ENCODE measurements around the gene AP4B1. TPM values are rescaled to one million over a fixed set of nuclear protein-coding genes. Genes with fewer than 3 reads are reported as not detected.

Gene AP4B1
- total and polyA plus RNA-seq, 9 of the 15 experiments (the other 6 are each of a cell fraction or from before 2014, with no cell fraction given): 15.8 to 36.5 (median 24.6) TPM

GRCh38 chr1:113931451-113931851, 26.9 kb upstream of the AP4B1 start (continued):
- peak; percentile 29; the same call in 1 of the 2 replicates for TF ChIP-seq CBFA2T3 (IDR thresholded peaks at IDR 0.05)
- TF ChIP-seq MECOM (CRISPR knock-in tag; IDR thresholded peaks at IDR 0.05): no peak
- no peak for TF ChIP-seq RBM39 (optimal IDR thresholded peaks at IDR 0.05; ENCODE audit: low read depth, low read length)
- TF ChIP-seq SMARCA4 (IDR thresholded peaks at IDR 0.05): peak; percentile 18; the same call in 1 of the 2 replicates
- peak; percentile 80 for TF ChIP-seq SMARCB1 (IDR thresholded peaks at IDR 0.05; ENCODE audit: insufficient read length, low read depth)
- TF ChIP-seq VEZF1 (CRISPR knock-in tag; IDR thresholded peaks at IDR 0.05): no peak
- TF ChIP-seq ZBTB17 (CRISPR knock-in tag; IDR thresholded peaks at IDR 0.05): no peak
- no peak for TF ChIP-seq GTF2E2 (tag; IDR thresholded peaks at IDR 0.05)
- no peak for TF ChIP-seq ETV1 (tag; conservative IDR thresholded peaks at IDR 0.05; ENCODE audit: low read depth)
- no peak for TF ChIP-seq JUN (IDR thresholded peaks at IDR 0.05; ENCODE audit: borderline replicate concordance, low read depth, low read length)
- no peak for TF ChIP-seq JUN (CRISPR knock-in tag; IDR thresholded peaks at IDR 0.05; ENCODE audit: borderline replicate concordance)
- peak; percentile 36; the same call in 1 of the 2 replicates for TF ChIP-seq ESRRA (IDR thresholded peaks at IDR 0.05; ENCODE audit: borderline replicate concordance, low read depth)
- no peak for TF ChIP-seq SRSF7 (optimal IDR thresholded peaks at IDR 0.05; ENCODE audit: low read depth, low read length)
- TF ChIP-seq ZNF407 (IDR thresholded peaks at IDR 0.05; ENCODE audit: low read depth): no peak
- no peak for TF ChIP-seq RBM22 (IDR thresholded peaks at IDR 0.05; ENCODE audit: low read depth, low read length, poor library complexity, severe bottlenecking)
- TF ChIP-seq FOXJ3 (CRISPR knock-in tag; IDR thresholded peaks at IDR 0.05): no peak
- TF ChIP-seq GATAD2B (IDR thresholded peaks at IDR 0.05; ENCODE audit: borderline replicate concordance): no peak
- TF ChIP-seq KDM5B (IDR thresholded peaks at IDR 0.05; ENCODE audit: insufficient replicate concordance, low read depth, low read length): no peak
- TF ChIP-seq POU5F1 (IDR thresholded peaks at IDR 0.05; ENCODE audit: borderline replicate concordance, low read depth, low read length, partially characterized antibody): no peak
- 0 out of 4 replicates have a peak, but pooled peaks have one; percentile 24 to 39 for TF ChIP-seq KDM1A (IDR thresholded peaks at IDR 0.05)
- TF ChIP-seq NR2C2 (CRISPR knock-in tag; IDR thresholded peaks at IDR 0.05): no peak
- TF ChIP-seq NR2C2 (tag; IDR thresholded peaks at IDR 0.05): 0 out of 2 replicates have a peak, but pooled peaks have one; percentile 18

All from K562 (cell line).